CD4-positive, CD25-positive, alpha-beta regulatory T cell (primary cell): ENCODE results near the gene EXOSC6. TPM values are rescaled to one million over a fixed set of nuclear protein-coding genes. Genes with fewer than 3 reads are reported as not detected.
"Not testable (repeated sequence)": the region's sequence is repeated elsewhere in the genome, so short reads cannot be mapped to it uniquely, and the experiment has no call there.

ENCODE experiments used
- ATAC-seq, 2 donors: fragments of 150-1000 bp; cut with Tn5 transposase; one replicate each; pipeline ENCODE4 v1.10.0; 2021; ENCODE audit warnings: low read depth in 2 of 2, moderate number of reproducible peaks in 2 of 2, moderate library complexity in 1 of 2
- DNase-seq, 3 donors: peaks; one replicate each; pipeline versions ENCODE4 v3.0.0 to v3.0.0-alpha.2; 2012 to 2022; ENCODE audit warnings: mixed read lengths in 1 of 3
- H3K27ac ChIP-seq: one replicate; pipeline ENCODE4 v1.7.0; 2013; ENCODE audit warnings: mild to moderate bottlenecking, low read length; ENCODE audit not compliant: insufficient read depth, poor library complexity, severe bottlenecking
- H3K27me3 ChIP-seq: one replicate; pipeline ENCODE4 v1.7.0; 2013; ENCODE audit warnings: low read length; ENCODE audit not compliant: control insufficient read depth, insufficient read depth
- H3K36me3 ChIP-seq: one replicate; pipeline ENCODE4 v1.7.0; 2013; ENCODE audit warnings: mild to moderate bottlenecking, low read length, moderate library complexity; ENCODE audit not compliant: control insufficient read depth, insufficient read depth
- H3K4me1 ChIP-seq: 2 replicates; pipeline ENCODE4 v1.7.0; 2013; ENCODE audit warnings: mild to moderate bottlenecking, low read length; ENCODE audit not compliant: insufficient read depth, control insufficient read depth, poor library complexity, severe bottlenecking
- H3K4me3 ChIP-seq: one replicate; pipeline ENCODE4 v1.7.0; 2013; ENCODE audit warnings: low read depth, mild to moderate bottlenecking, low read length, moderate library complexity
- H3K9me3 ChIP-seq, 2 experiments: 1 replicate in 1 of 2; 2 replicates in 1 of 2; pipeline ENCODE4 v1.7.0; 2013; ENCODE audit warnings: low read length in 2 of 2, mild to moderate bottlenecking in 1 of 2, moderate library complexity in 1 of 2; ENCODE audit not compliant: control insufficient read depth in 2 of 2
- H3K27ac Mint-ChIP-seq, 3 donors: one replicate each; pipeline ENCODE4 v1.8.0; 2020 to 2022; ENCODE audit warnings: mild to moderate bottlenecking in 3 of 3, mixed read lengths in 3 of 3, moderate library complexity in 2 of 3
- H3K27me3 Mint-ChIP-seq: one replicate; pipeline ENCODE4 v1.8.0; 2022; ENCODE audit warnings: mild to moderate bottlenecking, mixed read lengths
- H3K36me3 Mint-ChIP-seq: one replicate; pipeline ENCODE4 v1.8.0; 2020; ENCODE audit warnings: mixed read lengths
- H3K4me1 Mint-ChIP-seq, 4 donors: one replicate each; pipeline ENCODE4 v1.8.0; 2020 to 2022; ENCODE audit warnings: mixed read lengths in 4 of 4, mild to moderate bottlenecking in 1 of 4
- H3K4me3 Mint-ChIP-seq, 4 donors: one replicate each; pipeline ENCODE4 v1.8.0; 2020 to 2022; ENCODE audit warnings: mild to moderate bottlenecking in 4 of 4, mixed read lengths in 4 of 4, moderate library complexity in 3 of 4
- H3K9me3 Mint-ChIP-seq, 7 donors: one replicate each; pipeline ENCODE4 v1.8.0; 2020 to 2022; ENCODE audit warnings: mixed read lengths in 7 of 7, mild to moderate bottlenecking in 3 of 7, moderate library complexity in 2 of 7
- polyA plus RNA-seq, 4 donors: library from polyadenylated mRNA; unstranded; fragments of 300-500 nt; fragmentation: Illumina TruSeq; gene quantifications; one replicate each; pipeline ENCODE4 v1.2.3, GENCODE V29; 2021
- total RNA-seq: library from RNA; stranded (reverse); gene quantifications from one replicate; pipeline ENCODE4 v1.2.3, GENCODE V29; 2022

EXOSC6 gene
- total and polyA plus RNA-seq, 5 donors from 2014 or later = 5.2 to 29.6 (median 12.2) TPM

- H3K27me3 Mint-ChIP-seq, H3K4me1 Mint-ChIP-seq, H3K27ac ChIP-seq, H3K4me1 ChIP-seq, H3K4me3 Mint-ChIP-seq, H3K27ac Mint-ChIP-seq, H3K36me3 Mint-ChIP-seq, H3K9me3 ChIP-seq, H3K36me3 ChIP-seq, ATAC-seq, H3K4me3 ChIP-seq, H3K9me3 Mint-ChIP-seq, DNase-seq, H3K27me3 ChIP-seq: not testable (repeated sequence)
Observed at GRCh38 chr16:70204010-70204409, 47.7 kb downstream of the EXOSC6 start.

DNA sequence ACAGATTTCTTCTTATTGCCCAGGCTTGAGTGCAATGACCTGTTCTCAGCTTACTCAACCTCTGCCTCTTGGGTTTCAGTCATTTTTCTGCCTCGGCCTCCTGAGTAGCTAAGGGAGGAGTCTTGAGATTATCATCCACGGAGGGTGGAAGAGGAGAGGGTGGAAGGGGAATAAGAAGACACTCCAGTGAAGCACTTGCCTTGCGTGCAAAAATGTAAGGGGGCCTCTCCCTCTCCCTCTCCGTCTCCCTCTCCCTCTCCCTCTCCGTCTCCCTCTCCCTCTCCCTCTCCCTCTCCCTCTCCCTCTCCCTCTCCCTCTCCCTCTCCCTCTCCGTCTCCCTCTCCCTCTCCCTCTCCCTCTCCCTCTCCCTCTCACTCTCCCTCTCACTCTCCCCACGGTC is 48.2 kb downstream of the EXOSC6 start:
- not testable (repeated sequence) for H3K9me3 ChIP-seq, ATAC-seq, H3K27me3 Mint-ChIP-seq, H3K4me3 Mint-ChIP-seq, H3K36me3 Mint-ChIP-seq, DNase-seq, H3K36me3 ChIP-seq, H3K4me1 Mint-ChIP-seq, H3K9me3 Mint-ChIP-seq, H3K27me3 ChIP-seq, H3K27ac Mint-ChIP-seq, H3K4me1 ChIP-seq, H3K4me3 ChIP-seq, H3K27ac ChIP-seq

GRCh38 chr16:70200063-70200462 is 51.7 kb downstream of the EXOSC6 start:
- not testable (repeated sequence) for H3K4me1 Mint-ChIP-seq, H3K36me3 ChIP-seq, H3K4me3 Mint-ChIP-seq, DNase-seq, H3K27ac ChIP-seq, H3K27ac Mint-ChIP-seq, H3K9me3 ChIP-seq, H3K9me3 Mint-ChIP-seq, H3K27me3 Mint-ChIP-seq, H3K36me3 Mint-ChIP-seq, H3K4me1 ChIP-seq, H3K4me3 ChIP-seq, H3K27me3 ChIP-seq, ATAC-seq

GRCh38 chr16:70199170-70199569 is 52.6 kb downstream of the EXOSC6 start:
- H3K4me3 ChIP-seq, H3K4me1 ChIP-seq, H3K4me3 Mint-ChIP-seq, H3K9me3 Mint-ChIP-seq, DNase-seq, H3K27ac ChIP-seq, H3K36me3 ChIP-seq, H3K36me3 Mint-ChIP-seq, H3K27me3 ChIP-seq, H3K9me3 ChIP-seq, H3K27ac Mint-ChIP-seq, ATAC-seq, H3K4me1 Mint-ChIP-seq, H3K27me3 Mint-ChIP-seq: not testable (repeated sequence)

DNA sequence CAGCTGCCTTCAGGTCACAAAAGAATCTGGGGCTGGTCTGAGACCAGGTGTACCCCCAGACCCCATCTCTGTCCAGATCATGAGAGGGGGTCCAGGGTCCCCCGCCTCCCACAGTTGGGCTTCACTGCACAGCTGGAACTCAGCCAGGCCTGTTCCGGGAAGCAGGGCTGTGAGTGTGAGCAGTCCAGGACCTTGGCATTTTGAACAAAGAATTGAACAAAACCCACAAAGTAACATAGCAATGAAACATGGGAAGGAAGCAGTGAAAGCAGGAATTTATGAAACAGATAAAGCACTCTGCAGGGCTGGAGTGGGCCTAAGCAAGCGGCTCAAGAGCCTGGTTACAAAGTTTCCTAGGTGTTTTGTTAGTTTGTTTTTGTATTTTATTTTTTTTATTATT is 53.1 kb downstream of the EXOSC6 start:
- not testable (repeated sequence) for H3K4me1 ChIP-seq, H3K9me3 ChIP-seq, H3K36me3 ChIP-seq, H3K27me3 Mint-ChIP-seq, H3K4me1 Mint-ChIP-seq, ATAC-seq, H3K36me3 Mint-ChIP-seq, H3K27me3 ChIP-seq, H3K4me3 Mint-ChIP-seq, H3K27ac ChIP-seq, H3K4me3 ChIP-seq, DNase-seq, H3K9me3 Mint-ChIP-seq
- H3K27ac Mint-ChIP-seq = peak overlapping the region in 1 of 3 donors; percentile 15

DNA sequence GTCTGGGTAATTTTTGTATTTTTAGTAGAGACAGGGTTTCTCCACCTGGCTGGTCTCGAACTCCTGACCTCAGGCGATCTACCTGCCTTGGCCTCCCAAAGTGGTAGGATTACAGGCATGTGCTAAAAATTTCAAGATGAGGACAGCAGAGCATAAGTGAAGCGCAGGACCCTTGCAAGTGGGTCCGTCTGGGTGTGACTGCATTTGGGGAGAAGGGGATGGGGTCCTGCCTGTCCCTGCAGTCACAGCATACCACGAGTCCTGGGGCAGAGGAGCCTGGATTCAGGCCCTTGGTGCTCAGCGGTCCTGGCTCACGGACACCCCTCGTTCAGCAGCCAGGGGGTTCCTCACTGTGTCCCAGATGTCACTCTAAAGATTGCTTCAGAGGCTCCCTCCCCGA is 53.5 kb downstream of the EXOSC6 start:
- H3K4me3 ChIP-seq, H3K27ac Mint-ChIP-seq, H3K9me3 ChIP-seq, H3K36me3 ChIP-seq, H3K4me3 Mint-ChIP-seq, H3K4me1 ChIP-seq, H3K36me3 Mint-ChIP-seq, H3K27me3 Mint-ChIP-seq, H3K9me3 Mint-ChIP-seq, ATAC-seq, H3K27me3 ChIP-seq, H3K27ac ChIP-seq, H3K4me1 Mint-ChIP-seq, DNase-seq: not testable (repeated sequence)

GRCh38 chr16:70197611-70198010 is 54.1 kb downstream of the EXOSC6 start:
- H3K4me3 ChIP-seq, H3K9me3 Mint-ChIP-seq, H3K36me3 Mint-ChIP-seq, H3K9me3 ChIP-seq, H3K27ac ChIP-seq, H3K27ac Mint-ChIP-seq, H3K4me3 Mint-ChIP-seq, DNase-seq, H3K4me1 Mint-ChIP-seq, H3K27me3 ChIP-seq, ATAC-seq, H3K4me1 ChIP-seq, H3K36me3 ChIP-seq, H3K27me3 Mint-ChIP-seq: not testable (repeated sequence)
